MM.1S (cell line): ENCODE measurements around the gene PAPOLB.

Source experiments
- DNase-seq: peaks from one replicate; pipeline ENCODE4 v3.0.0-alpha.2; 2015
- H2AFZ ChIP-seq: fragments of 300-600 bp; sonication (generic); 2 replicates; pipeline ENCODE4 v1.6.0; 2016; ENCODE audit warnings: antibody characterized with exemption, low read length
- H3F3A ChIP-seq: fragments of 300-600 bp; sonication (generic); 2 replicates; pipeline ENCODE4 v1.6.1; 2016; ENCODE audit warnings: mild to moderate bottlenecking, antibody characterized with exemption, low read length, moderate library complexity, mixed read lengths; ENCODE audit not compliant: insufficient read depth
- H3K27ac ChIP-seq: fragments of 300-600 bp; sonication (generic); 2 replicates; pipeline ENCODE4 v1.5.1; 2016; ENCODE audit warnings: mild to moderate bottlenecking, low read length
- H3K27me3 ChIP-seq: fragments of 300-600 bp; sonication (generic); replicated peaks from 2 replicates; pipeline ENCODE4 v1.6.0; 2016; ENCODE audit warnings: low read length; ENCODE audit not compliant: insufficient read depth
- H3K36me3 ChIP-seq: fragments of 300-600 bp; sonication (generic); replicated peaks from 2 replicates; pipeline ENCODE4 v1.6.1; 2016; ENCODE audit warnings: mild to moderate bottlenecking, low read length, mixed read lengths; ENCODE audit not compliant: insufficient read depth
- H3K4me1 ChIP-seq: fragments of 300-600 bp; sonication (generic); 2 replicates; pipeline ENCODE4 v1.6.1; 2016; ENCODE audit warnings: low read length, mixed read lengths
- H3K4me2 ChIP-seq: fragments of 300-600 bp; sonication (generic); 2 replicates; pipeline ENCODE4 v1.6.0; 2016; ENCODE audit warnings: low read depth, low read length
- H3K4me3 ChIP-seq: fragments of 300-600 bp; sonication (generic); 2 replicates; pipeline ENCODE4 v1.5.1; 2016; ENCODE audit warnings: low read length, mixed read lengths
- H3K79me2 ChIP-seq: fragments of 300-600 bp; sonication (generic); 2 replicates; pipeline ENCODE4 v1.6.1; 2016; ENCODE audit warnings: mixed run types, low read length, mixed read lengths
- H3K9ac ChIP-seq: fragments of 300-600 bp; sonication (generic); 2 replicates; pipeline ENCODE4 v1.6.1; 2016; ENCODE audit warnings: low read length, mixed read lengths
- H3K9me2 ChIP-seq: fragments of 300-600 bp; sonication (generic); replicated peaks from 2 replicates; pipeline ENCODE4 v1.6.1; 2016; ENCODE audit warnings: mild to moderate bottlenecking, low read length, mixed read lengths; ENCODE audit not compliant: insufficient read depth
- H3K9me3 ChIP-seq: fragments of 300-600 bp; sonication (generic); replicated peaks from 2 replicates; pipeline ENCODE4 v1.6.1; 2016; ENCODE audit warnings: mild to moderate bottlenecking, low read length, mixed read lengths; ENCODE audit not compliant: insufficient read depth
- H4K20me1 ChIP-seq: fragments of 300-600 bp; sonication (generic); 2 replicates; pipeline ENCODE4 v1.6.1; 2016; ENCODE audit warnings: mild to moderate bottlenecking, low read length, moderate library complexity, mixed read lengths; ENCODE audit not compliant: insufficient read depth
- CTCF ChIP-seq: fragments of 300-600 bp; sonication (generic); IDR thresholded peaks from 2 replicates; pipeline ENCODE4 v1.5.1; 2016; ENCODE audit warnings: antibody characterized with exemption, low read length, mixed read lengths
- EZH2 ChIP-seq: fragments of 300-600 bp; sonication (generic); optimal IDR thresholded peaks from 2 replicates; pipeline ENCODE3; 2017; ENCODE audit warnings: low read depth, mild to moderate bottlenecking, antibody characterized with exemption, low read length, mixed read lengths
- EZH2phosphoT487 ChIP-seq: fragments of 300-600 bp; sonication (generic); IDR thresholded peaks from 2 replicates; pipeline ENCODE4 v1.6.1; 2018; ENCODE audit warnings: antibody characterized with exemption, low read length

The PAPOLB gene

GRCh38 chr7:4882169-4883032 lies 20.6 kb upstream of the PAPOLB start:
- Histone ChIP-seq H3K9me3 (no peaks in the 10 kb centered on the region), H3K4me2 (no peak overlapping the region), H3K79me2 (no peaks in the 10 kb centered on the region), H3K4me3 (no peak overlapping the region), H3K27me3 (peaks cover 52% of the 10 kb centered on the region), H4K20me1 (no peaks in the 10 kb centered on the region), H3K36me3 (no peaks in the 10 kb centered on the region), H3K9ac (no peak overlapping the region), H3F3A (no peaks in the 10 kb centered on the region), H3K27ac (no peak overlapping the region), H3K4me1 (no peaks in the 10 kb centered on the region), H2AFZ (no peak overlapping the region), H3K9me2 (no peaks in the 10 kb centered on the region)
- no peak for DNase-seq
- TF ChIP-seq EZH2: no peak
- TF ChIP-seq EZH2phosphoT487: no peak
- no peak for TF ChIP-seq CTCF

- H2AFZ ChIP-seq: no peak overlapping the region
- no peaks in the 10 kb centered on the region for H3K36me3 ChIP-seq
- TF ChIP-seq EZH2: no peak
- TF ChIP-seq EZH2phosphoT487: no peak
- TF ChIP-seq CTCF: no peak
- no peaks in the 10 kb centered on the region for H4K20me1 ChIP-seq
- no peak for DNase-seq
- H3K27me3 ChIP-seq: peaks cover 62% of the 10 kb centered on the region
- no peaks in the 10 kb centered on the region for H3K79me2 ChIP-seq
- no peaks in the 10 kb centered on the region for H3K4me1 ChIP-seq
- no peak overlapping the region for H3K9ac ChIP-seq
- no peaks in the 10 kb centered on the region for H3K9me2 ChIP-seq
- H3K27ac ChIP-seq: no peak overlapping the region
- H3K9me3 ChIP-seq: no peaks in the 10 kb centered on the region
- no peak overlapping the region for H3K4me3 ChIP-seq
- H3F3A ChIP-seq: no peaks in the 10 kb centered on the region
- peak overlapping the region; percentile 7; the same call in 1 of the 2 replicates for H3K4me2 ChIP-seq
Measured at GRCh38 chr7:4880218-4880617, 18.4 kb upstream of the PAPOLB start.

- no peak overlapping the region for H3K27ac ChIP-seq
- no peaks in the 10 kb centered on the region for H3K9me2 ChIP-seq
- H3K4me3 ChIP-seq: no peak overlapping the region
- H3K4me2 ChIP-seq: no peak overlapping the region
- H4K20me1 ChIP-seq: no peaks in the 10 kb centered on the region
- DNase-seq: no peak
- no peak for TF ChIP-seq EZH2phosphoT487
- TF ChIP-seq CTCF: no peak
- TF ChIP-seq EZH2: no peak
- H2AFZ ChIP-seq: no peak overlapping the region
- H3K9me3 ChIP-seq: no peaks in the 10 kb centered on the region
- H3K36me3 ChIP-seq: no peaks in the 10 kb centered on the region
- H3K9ac ChIP-seq: no peak overlapping the region
- no peaks in the 10 kb centered on the region for H3K4me1 ChIP-seq
- no peaks in the 10 kb centered on the region for H3K79me2 ChIP-seq
- no peaks in the 10 kb centered on the region for H3F3A ChIP-seq
- H3K27me3 ChIP-seq: peaks cover 63% of the 10 kb centered on the region
Measured at GRCh38 chr7:4879396-4880081, 17.7 kb upstream of the PAPOLB start.
